ENCODE results near the gene IL19.

IL19 gene

DNA sequence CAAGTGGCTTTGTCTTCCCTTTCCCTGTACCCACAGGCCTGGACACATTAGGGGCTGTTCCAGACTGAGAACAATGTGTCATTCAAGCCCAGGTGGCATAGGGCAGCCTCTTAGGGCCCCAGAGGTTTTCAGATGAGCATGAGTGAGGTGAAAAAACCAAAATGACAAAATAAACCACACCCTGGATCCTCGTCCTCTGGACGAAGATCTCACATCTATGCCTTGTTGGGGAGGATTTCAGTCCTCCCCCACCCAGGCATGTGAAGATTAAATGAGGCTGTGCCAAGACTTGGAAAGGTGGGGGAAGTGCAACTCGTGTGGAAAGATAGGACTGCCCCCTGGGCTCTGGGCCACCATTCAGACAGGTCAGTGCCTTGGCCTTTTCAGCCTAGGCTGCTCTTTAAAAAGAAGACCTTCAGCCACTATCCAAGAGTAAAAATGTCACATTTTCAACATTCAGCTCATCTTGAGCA lies 32.8 kb upstream of the IL19 start:
- H3F3A ChIP-seq (ENCODE audit: insufficient read depth, low read length) = no peaks in the 10 kb centered on the region
- H3K36me3 ChIP-seq (ENCODE audit: insufficient read depth, low read length) = no peaks in the 10 kb centered on the region
- H3K9me3 ChIP-seq (ENCODE audit: low read length) = no peaks in the 10 kb centered on the region
- no peaks in the 10 kb centered on the region for H3K79me2 ChIP-seq (ENCODE audit: insufficient read depth, low read length)
- H2AFZ ChIP-seq (ENCODE audit: low read length) = no peak overlapping the region
- H3K4me1 ChIP-seq (ENCODE audit: insufficient read depth, low read length, severe bottlenecking) = peaks cover 38% of the 10 kb centered on the region
- no peak overlapping the region for H3K4me2 ChIP-seq (ENCODE audit: low read length)
- TF ChIP-seq, protein P1, sequence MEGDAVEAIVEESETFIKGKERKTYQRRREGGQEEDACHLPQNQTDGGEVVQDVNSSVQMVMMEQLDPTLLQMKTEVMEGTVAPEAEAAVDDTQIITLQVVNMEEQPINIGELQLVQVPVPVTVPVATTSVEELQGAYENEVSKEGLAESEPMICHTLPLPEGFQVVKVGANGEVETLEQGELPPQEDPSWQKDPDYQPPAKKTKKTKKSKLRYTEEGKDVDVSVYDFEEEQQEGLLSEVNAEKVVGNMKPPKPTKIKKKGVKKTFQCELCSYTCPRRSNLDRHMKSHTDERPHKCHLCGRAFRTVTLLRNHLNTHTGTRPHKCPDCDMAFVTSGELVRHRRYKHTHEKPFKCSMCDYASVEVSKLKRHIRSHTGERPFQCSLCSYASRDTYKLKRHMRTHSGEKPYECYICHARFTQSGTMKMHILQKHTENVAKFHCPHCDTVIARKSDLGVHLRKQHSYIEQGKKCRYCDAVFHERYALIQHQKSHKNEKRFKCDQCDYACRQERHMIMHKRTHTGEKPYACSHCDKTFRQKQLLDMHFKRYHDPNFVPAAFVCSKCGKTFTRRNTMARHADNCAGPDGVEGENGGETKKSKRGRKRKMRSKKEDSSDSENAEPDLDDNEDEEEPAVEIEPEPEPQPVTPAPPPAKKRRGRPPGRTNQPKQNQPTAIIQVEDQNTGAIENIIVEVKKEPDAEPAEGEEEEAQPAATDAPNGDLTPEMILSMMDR (IDR thresholded peaks at IDR 0.05; ENCODE audit: low read length) = no peak
- no peak for TF ChIP-seq EZH2 (IDR thresholded peaks at IDR 0.05; ENCODE audit: borderline replicate concordance, low read length)
- H3K27me3 ChIP-seq (ENCODE audit: insufficient read depth, low read length) = no peaks in the 10 kb centered on the region
- H3K4me3 ChIP-seq (ENCODE audit: low read depth, low read length, poor library complexity, severe bottlenecking) = no peak overlapping the region
- H4K20me1 ChIP-seq (ENCODE audit: insufficient read depth, low read length) = no peaks in the 10 kb centered on the region
- no peak overlapping the region for H3K9ac ChIP-seq (ENCODE audit: low read length)
- no peaks in the 10 kb centered on the region for H3K9me2 ChIP-seq (ENCODE audit: low read depth, low read length)
- peak overlapping the region; percentile 80 for H3K27ac ChIP-seq (ENCODE audit: low read depth, low read length, poor library complexity, severe bottlenecking)

DNA sequence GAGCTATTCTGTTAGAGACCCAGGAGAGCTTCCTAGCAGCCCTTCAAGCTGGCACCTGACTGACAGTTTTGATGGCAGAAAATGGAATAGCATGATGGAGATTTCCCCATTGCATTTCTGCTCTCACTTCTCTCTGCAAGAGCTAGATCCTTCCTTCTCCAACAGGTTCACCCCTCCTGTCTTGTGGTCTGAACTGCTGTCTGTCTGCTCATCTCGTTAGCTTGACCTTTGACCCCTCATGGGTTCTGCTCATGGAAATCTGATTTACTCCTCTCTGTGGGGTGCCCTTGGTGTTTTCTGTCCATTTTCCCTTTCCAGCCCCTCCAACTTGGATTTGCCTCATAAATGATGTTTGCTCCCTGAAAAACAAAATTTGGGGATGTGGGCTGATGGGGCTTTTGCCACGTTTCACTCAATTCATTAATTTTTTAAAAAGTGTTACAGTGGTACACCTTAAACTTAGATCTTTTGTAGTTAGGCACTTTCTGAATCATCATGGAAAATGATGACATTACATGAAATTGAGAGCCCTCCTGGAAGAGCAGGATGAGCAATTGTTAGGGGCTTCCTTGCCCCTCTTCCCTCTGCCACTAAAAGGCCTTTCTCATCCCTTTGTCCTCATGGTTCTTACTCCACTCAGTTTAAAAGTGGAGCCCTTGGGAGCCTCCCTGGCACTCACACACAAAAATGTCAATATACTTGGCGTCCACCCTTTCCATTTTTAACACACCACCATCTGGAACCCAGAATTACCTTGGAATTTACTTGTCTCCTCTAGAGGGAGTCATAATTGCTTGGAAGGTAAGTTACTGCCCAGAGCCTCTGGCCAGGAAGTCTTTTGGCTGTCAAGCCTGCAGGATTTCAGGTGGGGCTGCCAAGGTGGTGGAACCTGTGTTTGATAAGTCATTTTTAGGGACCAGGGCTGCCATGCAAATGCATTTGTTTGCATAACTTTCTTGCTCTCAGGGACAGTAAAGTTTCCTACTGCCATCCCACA lies 31.9 kb upstream of the IL19 start:
- no peaks in the 10 kb centered on the region for H3K36me3 ChIP-seq (ENCODE audit: insufficient read depth, low read length)
- no peaks in the 10 kb centered on the region for H3K27me3 ChIP-seq (ENCODE audit: insufficient read depth, low read length)
- peaks cover 45% of the 10 kb centered on the region for H3K4me1 ChIP-seq (ENCODE audit: insufficient read depth, low read length, severe bottlenecking)
- H3K9ac ChIP-seq (ENCODE audit: low read length) = no peak overlapping the region
- H3K4me3 ChIP-seq (ENCODE audit: low read depth, low read length, poor library complexity, severe bottlenecking) = peak overlapping the region; percentile 6
- no peak for TF ChIP-seq EZH2 (IDR thresholded peaks at IDR 0.05; ENCODE audit: borderline replicate concordance, low read length)
- TF ChIP-seq, protein P1 (IDR thresholded peaks at IDR 0.05; ENCODE audit: low read length) = peak; percentile 35; the same call in 1 of the 2 replicates
- peak overlapping the region; percentile 80 for H3K27ac ChIP-seq (ENCODE audit: low read depth, low read length, poor library complexity, severe bottlenecking)
- H3K79me2 ChIP-seq (ENCODE audit: insufficient read depth, low read length) = no peaks in the 10 kb centered on the region
- peak overlapping the region; percentile 8; the same call in 1 of the 2 replicates for H3K4me2 ChIP-seq (ENCODE audit: low read length)
- no peak overlapping the region for H2AFZ ChIP-seq (ENCODE audit: low read length)
- no peaks in the 10 kb centered on the region for H4K20me1 ChIP-seq (ENCODE audit: insufficient read depth, low read length)
- no peaks in the 10 kb centered on the region for H3F3A ChIP-seq (ENCODE audit: insufficient read depth, low read length)
- H3K9me2 ChIP-seq (ENCODE audit: low read depth, low read length) = no peaks in the 10 kb centered on the region
- no peaks in the 10 kb centered on the region for H3K9me3 ChIP-seq (ENCODE audit: low read length)

DNA sequence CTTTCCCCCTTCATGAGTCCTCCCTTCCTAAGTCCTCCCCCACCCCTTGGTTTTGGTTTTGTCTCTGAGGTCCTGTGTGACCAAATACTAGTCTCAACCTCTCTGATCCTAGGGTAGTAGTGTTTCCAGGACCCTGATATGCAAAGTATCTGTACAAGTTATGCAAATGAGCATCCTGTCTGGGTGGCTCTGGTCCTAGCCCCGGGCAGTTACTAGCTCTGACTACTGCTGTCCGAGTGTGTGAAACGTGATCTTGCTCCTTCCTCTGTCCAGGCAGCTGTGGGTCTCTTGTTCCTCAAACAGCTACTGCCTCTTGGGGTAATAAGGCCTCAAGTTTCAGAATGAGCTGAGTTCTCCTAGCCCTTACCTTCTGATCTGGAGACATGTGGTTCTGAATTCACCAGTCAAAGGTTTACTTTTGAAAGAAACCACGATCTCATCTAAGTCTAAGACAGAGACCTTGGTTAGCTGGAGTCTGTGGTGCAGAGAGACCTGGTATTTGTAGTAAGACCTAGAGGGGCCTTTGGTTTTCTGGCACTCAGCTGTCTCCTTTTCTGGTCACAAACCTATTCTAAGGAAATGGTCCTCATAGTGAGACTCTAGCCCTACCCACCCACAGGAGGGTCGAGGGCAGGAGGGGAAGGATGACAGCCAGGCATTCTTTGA lies 31.0 kb upstream of the IL19 start:
- Histone ChIP-seq H3K4me1 (ENCODE audit: insufficient read depth, low read length, severe bottlenecking) (peaks cover 45% of the 10 kb centered on the region), H3K4me2 (ENCODE audit: low read length) (peak overlapping the region; percentile 8; the same call in 1 of the 2 replicates), H3K79me2 (ENCODE audit: insufficient read depth, low read length) (no peaks in the 10 kb centered on the region), H3K9me2 (ENCODE audit: low read depth, low read length) (no peaks in the 10 kb centered on the region), H4K20me1 (ENCODE audit: insufficient read depth, low read length) (no peaks in the 10 kb centered on the region), H3K4me3 (ENCODE audit: low read depth, low read length, poor library complexity, severe bottlenecking) (peak overlapping the region; percentile 6), H3F3A (ENCODE audit: insufficient read depth, low read length) (no peaks in the 10 kb centered on the region), H2AFZ (ENCODE audit: low read length) (no peak overlapping the region), H3K27me3 (ENCODE audit: insufficient read depth, low read length) (no peaks in the 10 kb centered on the region), H3K36me3 (ENCODE audit: insufficient read depth, low read length) (no peaks in the 10 kb centered on the region), H3K27ac (ENCODE audit: low read depth, low read length, poor library complexity, severe bottlenecking) (peak overlapping the region; percentile 80), H3K9ac (ENCODE audit: low read length) (peak overlapping the region; percentile 6; the same call in 1 of the 2 replicates), H3K9me3 (ENCODE audit: low read length) (no peaks in the 10 kb centered on the region)
- TF ChIP-seq, protein P1 (IDR thresholded peaks at IDR 0.05; ENCODE audit: low read length) = no peak
- TF ChIP-seq EZH2 (IDR thresholded peaks at IDR 0.05; ENCODE audit: borderline replicate concordance, low read length) = no peak
